Right lung (tissue), 5 donors: ENCODE results near the gene PHACTR2. TPM values are rescaled to one million over a fixed set of nuclear protein-coding genes. Genes with fewer than 3 reads are reported as not detected.
"Not testable (repeated sequence)": the region's sequence is repeated elsewhere in the genome, so short reads cannot be mapped to it uniquely, and the experiment has no call there.

Experiments used
- DNase-seq, 2 donors: peaks; one replicate each; pipeline ENCODE4 v3.0.0-alpha.2; 2013
- polyA plus RNA-seq, 5 donors: library from polyadenylated mRNA; unstranded; fragments of 120-200 nt; gene quantifications; one replicate each; pipeline versions ENCODE4 v1.2.1 to v1.2.3, GENCODE V29; 2013; ENCODE audit warnings: inconsistent platforms in 1 of 5, low replicate concordance in 1 of 5; ENCODE audit not compliant: insufficient read length in 5 of 5, insufficient read depth in 1 of 5

PHACTR2 gene
- polyA plus RNA-seq, 5 donors = 29.4 to 51.5 (median 46.5) TPM

GRCh38 chr6:143806282-143807102, 128.7 kb downstream of the PHACTR2 start:
- DNase-seq = no peak

- DNase-seq = no peak
Measured at GRCh38 chr6:143807103-143807772, 129.5 kb downstream of the PHACTR2 start.

GRCh38 chr6:143810745-143811144, 133.0 kb downstream of the PHACTR2 start:
- no peak for DNase-seq

- DNase-seq = no peak
Measured at GRCh38 chr6:143811501-143812157, 133.9 kb downstream of the PHACTR2 start.

- no peak for DNase-seq
Measured at GRCh38 chr6:143817621-143818020, 139.9 kb downstream of the PHACTR2 start.

- no peak for DNase-seq
Measured at GRCh38 chr6:143821359-143821758, 143.6 kb downstream of the PHACTR2 start.

- no peak for DNase-seq
Measured at GRCh38 chr6:143822584-143823024, 144.8 kb downstream of the PHACTR2 start.

- DNase-seq = no peak
Measured at GRCh38 chr6:143823548-143823947, 145.8 kb downstream of the PHACTR2 start.

GRCh38 chr6:143828572-143828971, 150.8 kb downstream of the PHACTR2 start:
- DNase-seq = no peak

GRCh38 chr6:143836150-143836549, 158.4 kb downstream of the PHACTR2 start:
- DNase-seq = no peak

- DNase-seq = no peak
Measured at GRCh38 chr6:143838395-143838794, 160.6 kb downstream of the PHACTR2 start.

GRCh38 chr6:143839196-143839595, 161.4 kb downstream of the PHACTR2 start:
- DNase-seq = no peak

- no peak for DNase-seq
Measured at GRCh38 chr6:143840595-143841265, 163.0 kb downstream of the PHACTR2 start.

GRCh38 chr6:143842461-143842901, 164.7 kb downstream of the PHACTR2 start:
- no peak for DNase-seq

GRCh38 chr6:143842902-143843676, 165.3 kb downstream of the PHACTR2 start, which contains the start of gene LTV1:
Gene LTV1, plus strand, starts transcription at chr6:143843338. Its CDS starts 140 bp downstream, at chr6:143843478.
- peak; percentile 95 to 97 for DNase-seq

GRCh38 chr6:143843677-143843999, 165.9 kb downstream of the PHACTR2 start:
- DNase-seq = no peak

GRCh38 chr6:143844006-143844405, 166.2 kb downstream of the PHACTR2 start:
- DNase-seq = no peak

- DNase-seq = peak in 1 of 2 donors; percentile 29
Measured at GRCh38 chr6:143845033-143845432, 167.3 kb downstream of the PHACTR2 start.

- DNase-seq = not testable (repeated sequence)
Measured at GRCh38 chr6:143851706-143852105, 173.9 kb downstream of the PHACTR2 start.

GRCh38 chr6:143855057-143855456, 177.3 kb downstream of the PHACTR2 start:
- DNase-seq = not testable (repeated sequence)

- not testable (repeated sequence) for DNase-seq
Measured at GRCh38 chr6:143856762-143857161, 179.0 kb downstream of the PHACTR2 start.
